Measurements from ENCODE around the gene GNG7. TPM values are rescaled to one million over a fixed set of nuclear protein-coding genes. Genes with fewer than 3 reads are reported as not detected.

The GNG7 gene
- total RNA-seq, 1 donor from 2014 or later, result 8.5 TPM

GRCh38 chr19:2694196-2694595 lies 8.3 kb downstream of the GNG7 start:
- Mint-ChIP-seq H3K9me3 (no peaks in the 10 kb centered on the region), H3K27ac (no peak overlapping the region), H3K4me1 (peaks cover 2% of the 10 kb centered on the region), H3K27me3 (ENCODE audit: low read depth) (peaks cover 7% of the 10 kb centered on the region), H3K36me3 (no peaks in the 10 kb centered on the region), H3K4me3 (no peak overlapping the region)
- no peak for DNase-seq (ENCODE audit: low spot score in 2 of 2, unreplicated experiment in 2 of 2)
- no peak for TF ChIP-seq CTCF (IDR thresholded peaks at IDR 0.05; ENCODE audit: unreplicated experiment)

- Mint-ChIP-seq H3K36me3 (no peaks in the 10 kb centered on the region), H3K27me3 (ENCODE audit: low read depth) (peaks cover 3% of the 10 kb centered on the region), H3K4me1 (peaks cover 2% of the 10 kb centered on the region), H3K4me3 (no peak overlapping the region), H3K27ac (no peak overlapping the region), H3K9me3 (no peaks in the 10 kb centered on the region)
- no peak for DNase-seq (ENCODE audit: low spot score in 2 of 2, unreplicated experiment in 2 of 2)
- TF ChIP-seq CTCF (IDR thresholded peaks at IDR 0.05; ENCODE audit: unreplicated experiment), result no peak
These were observed 8.9 kb downstream of the GNG7 start for GRCh38 chr19:2693492-2694160.

GRCh38 chr19:2691951-2692350 lies 10.5 kb downstream of the GNG7 start:
- H3K4me1 Mint-ChIP-seq, result peaks cover 2% of the 10 kb centered on the region
- H3K4me3 Mint-ChIP-seq, result no peak overlapping the region
- H3K27ac Mint-ChIP-seq, result no peak overlapping the region
- H3K27me3 Mint-ChIP-seq (ENCODE audit: low read depth), result peaks cover 1% of the 10 kb centered on the region
- no peak for DNase-seq (ENCODE audit: low spot score in 2 of 2, unreplicated experiment in 2 of 2)
- H3K9me3 Mint-ChIP-seq, result no peaks in the 10 kb centered on the region
- H3K36me3 Mint-ChIP-seq, result no peaks in the 10 kb centered on the region
- TF ChIP-seq CTCF (IDR thresholded peaks at IDR 0.05; ENCODE audit: unreplicated experiment), result no peak

GRCh38 chr19:2690856-2691255 lies 11.6 kb downstream of the GNG7 start:
- peaks cover 2% of the 10 kb centered on the region for H3K36me3 Mint-ChIP-seq
- peaks cover 3% of the 10 kb centered on the region for H3K9me3 Mint-ChIP-seq
- no peak overlapping the region for H3K27ac Mint-ChIP-seq
- no peak for DNase-seq (ENCODE audit: low spot score in 2 of 2, unreplicated experiment in 2 of 2)
- no peak overlapping the region for H3K4me3 Mint-ChIP-seq
- H3K4me1 Mint-ChIP-seq, result peaks cover 2% of the 10 kb centered on the region
- no peaks in the 10 kb centered on the region for H3K27me3 Mint-ChIP-seq (ENCODE audit: low read depth)
- TF ChIP-seq CTCF (IDR thresholded peaks at IDR 0.05; ENCODE audit: unreplicated experiment), result no peak

- Mint-ChIP-seq H3K4me3 (no peak overlapping the region), H3K9me3 (peaks cover 3% of the 10 kb centered on the region), H3K27me3 (ENCODE audit: low read depth) (no peaks in the 10 kb centered on the region), H3K36me3 (peaks cover 5% of the 10 kb centered on the region), H3K27ac (no peak overlapping the region), H3K4me1 (no peaks in the 10 kb centered on the region)
- DNase-seq (ENCODE audit: low spot score in 2 of 2, unreplicated experiment in 2 of 2), result no peak
- TF ChIP-seq CTCF (IDR thresholded peaks at IDR 0.05; ENCODE audit: unreplicated experiment), result no peak
These were observed 16.1 kb downstream of the GNG7 start for GRCh38 chr19:2686360-2686759.
